Immature natural killer cell (primary cell): Measurements from ENCODE around the gene GPR158. TPM values are rescaled to one million over a fixed set of nuclear protein-coding genes. Genes with fewer than 3 reads are reported as not detected.

Experiments
- DNase-seq, 3 donors: peaks; one replicate each; pipeline ENCODE4 v3.0.0; 2022; ENCODE audit warnings: mixed read lengths in 1 of 3
- H3K27ac Mint-ChIP-seq, 6 donors: one replicate each; pipeline ENCODE4 v1.8.0; 2020; ENCODE audit warnings: mixed read lengths in 6 of 6, mild to moderate bottlenecking in 5 of 6, inconsistent platforms in 4 of 6, moderate library complexity in 3 of 6
- H3K27me3 Mint-ChIP-seq, 3 donors: one replicate each; pipeline ENCODE4 v1.8.0; 2020 to 2021; ENCODE audit warnings: low read depth in 3 of 3, mild to moderate bottlenecking in 3 of 3, mixed read lengths in 3 of 3, moderate library complexity in 3 of 3, inconsistent platforms in 1 of 3
- H3K36me3 Mint-ChIP-seq, 3 donors: one replicate each; pipeline ENCODE4 v1.8.0; 2020; ENCODE audit warnings: mixed read lengths in 3 of 3, inconsistent platforms in 2 of 3, mild to moderate bottlenecking in 2 of 3
- H3K4me1 Mint-ChIP-seq, 2 donors: one replicate each; pipeline ENCODE4 v1.8.0; 2020; ENCODE audit warnings: inconsistent platforms in 2 of 2, mild to moderate bottlenecking in 2 of 2, mixed read lengths in 2 of 2, moderate library complexity in 1 of 2
- H3K4me3 Mint-ChIP-seq, 5 donors: one replicate each; pipeline ENCODE4 v1.8.0; 2020; ENCODE audit warnings: mild to moderate bottlenecking in 5 of 5, mixed read lengths in 5 of 5, inconsistent platforms in 3 of 5, moderate library complexity in 3 of 5
- H3K9me3 Mint-ChIP-seq, 6 donors: one replicate each; pipeline ENCODE4 v1.8.0; 2020; ENCODE audit warnings: mild to moderate bottlenecking in 6 of 6, mixed read lengths in 6 of 6, inconsistent platforms in 4 of 6, moderate library complexity in 3 of 6
- polyA plus RNA-seq, 3 donors: library from polyadenylated mRNA; unstranded; fragments of 300-500 nt; fragmentation: Illumina TruSeq; gene quantifications; one replicate each; pipeline ENCODE4 v1.2.3, GENCODE V29; 2021

GPR158 gene
- polyA plus RNA-seq, 3 donors from 2014 or later, result not detected

GRCh38 chr10:25177093-25177753 is 2.4 kb downstream of the GPR158 start:
- peaks cover 5 to 22% (median 10%) of the 10 kb centered on the region in 6 donors for H3K9me3 Mint-ChIP-seq
- no peak for DNase-seq
- H3K4me1 Mint-ChIP-seq, result peaks cover 0 to 7% of the 10 kb centered on the region in 2 donors
- peaks cover 0 to 10% (median 0%) of the 10 kb centered on the region in 3 donors for H3K36me3 Mint-ChIP-seq
- peaks cover 8 to 20% (median 12%) of the 10 kb centered on the region in 3 donors for H3K27me3 Mint-ChIP-seq
- H3K27ac Mint-ChIP-seq, result no peak overlapping the region
- peak overlapping the region in 1 of 5 donors; percentile 50 for H3K4me3 Mint-ChIP-seq

GRCh38 chr10:25177754-25178135 is 2.9 kb downstream of the GPR158 start:
- H3K4me1 Mint-ChIP-seq, result peaks cover 0 to 7% of the 10 kb centered on the region in 2 donors
- H3K9me3 Mint-ChIP-seq, result peaks cover 5 to 22% (median 10%) of the 10 kb centered on the region in 6 donors
- no peak overlapping the region for H3K4me3 Mint-ChIP-seq
- DNase-seq, result no peak
- no peak overlapping the region for H3K27ac Mint-ChIP-seq
- peaks cover 0 to 10% (median 0%) of the 10 kb centered on the region in 3 donors for H3K36me3 Mint-ChIP-seq
- peaks cover 8 to 20% (median 12%) of the 10 kb centered on the region in 3 donors for H3K27me3 Mint-ChIP-seq

- Mint-ChIP-seq H3K4me3 (no peak overlapping the region), H3K9me3 (peaks cover 5 to 22% (median 10%) of the 10 kb centered on the region in 6 donors), H3K36me3 (peaks cover 0 to 10% (median 0%) of the 10 kb centered on the region in 3 donors), H3K27ac (no peak overlapping the region), H3K27me3 (peaks cover 8 to 20% (median 12%) of the 10 kb centered on the region in 3 donors), H3K4me1 (peaks cover 0 to 7% of the 10 kb centered on the region in 2 donors)
- no peak for DNase-seq
Measured at GRCh38 chr10:25178411-25178810, 3.6 kb downstream of the GPR158 start.

- Mint-ChIP-seq H3K27me3 (peaks cover 6 to 14% (median 7%) of the 10 kb centered on the region in 3 donors), H3K36me3 (peaks cover 0 to 5% (median 0%) of the 10 kb centered on the region in 3 donors), H3K4me3 (no peak overlapping the region), H3K9me3 (peaks cover 0 to 14% (median 5%) of the 10 kb centered on the region in 6 donors), H3K4me1 (peaks cover 0 to 3% of the 10 kb centered on the region in 2 donors), H3K27ac (no peak overlapping the region)
- no peak for DNase-seq
Measured at GRCh38 chr10:25180801-25181200, 6.0 kb downstream of the GPR158 start.

GRCh38 chr10:25182636-25183035 is 7.8 kb downstream of the GPR158 start:
- Mint-ChIP-seq H3K27ac (no peak overlapping the region), H3K4me3 (no peak overlapping the region), H3K27me3 (peaks cover 0 to 8% (median 6%) of the 10 kb centered on the region in 3 donors), H3K9me3 (peaks cover 0 to 11% (median 2%) of the 10 kb centered on the region in 6 donors), H3K4me1 (no peaks in the 10 kb centered on the region), H3K36me3 (no peaks in the 10 kb centered on the region)
- DNase-seq, result no peak

GRCh38 chr10:25191162-25191895 is 16.5 kb downstream of the GPR158 start:
- H3K9me3 Mint-ChIP-seq, result peaks cover 0 to 4% (median 1%) of the 10 kb centered on the region in 6 donors
- H3K4me3 Mint-ChIP-seq, result no peak overlapping the region
- DNase-seq, result no peak
- no peak overlapping the region for H3K27ac Mint-ChIP-seq
- peaks cover 0 to 3% (median 1%) of the 10 kb centered on the region in 3 donors for H3K27me3 Mint-ChIP-seq
- no peaks in the 10 kb centered on the region for H3K36me3 Mint-ChIP-seq
- no peaks in the 10 kb centered on the region for H3K4me1 Mint-ChIP-seq

- H3K4me3 Mint-ChIP-seq, result no peak overlapping the region
- no peaks in the 10 kb centered on the region for H3K36me3 Mint-ChIP-seq
- no peak overlapping the region for H3K27ac Mint-ChIP-seq
- H3K27me3 Mint-ChIP-seq, result peaks cover 0 to 1% (median 0%) of the 10 kb centered on the region in 3 donors
- DNase-seq, result no peak
- H3K9me3 Mint-ChIP-seq, result peaks cover 0 to 2% (median 0%) of the 10 kb centered on the region in 6 donors
- H3K4me1 Mint-ChIP-seq, result no peaks in the 10 kb centered on the region
Measured at GRCh38 chr10:25198151-25198550, 23.4 kb downstream of the GPR158 start.

- H3K4me1 Mint-ChIP-seq, result no peaks in the 10 kb centered on the region
- no peak for DNase-seq
- peaks cover 1 to 4% (median 2%) of the 10 kb centered on the region in 3 donors for H3K27me3 Mint-ChIP-seq
- H3K9me3 Mint-ChIP-seq, result peaks cover 0 to 4% (median 2%) of the 10 kb centered on the region in 6 donors
- no peak overlapping the region for H3K27ac Mint-ChIP-seq
- no peak overlapping the region for H3K4me3 Mint-ChIP-seq
- H3K36me3 Mint-ChIP-seq, result no peaks in the 10 kb centered on the region
Measured at GRCh38 chr10:25206693-25207414, 32.1 kb downstream of the GPR158 start.

- Mint-ChIP-seq H3K9me3 (peaks cover 0 to 6% (median 0%) of the 10 kb centered on the region in 6 donors), H3K27ac (no peak overlapping the region), H3K4me3 (no peak overlapping the region), H3K4me1 (no peaks in the 10 kb centered on the region), H3K27me3 (peaks cover 0 to 4% (median 2%) of the 10 kb centered on the region in 3 donors), H3K36me3 (no peaks in the 10 kb centered on the region)
- no peak for DNase-seq
Measured at GRCh38 chr10:25209618-25210017, 34.8 kb downstream of the GPR158 start.

GRCh38 chr10:25210265-25210664 is 35.5 kb downstream of the GPR158 start:
- no peaks in the 10 kb centered on the region for H3K4me1 Mint-ChIP-seq
- H3K36me3 Mint-ChIP-seq, result no peaks in the 10 kb centered on the region

GRCh38 chr10:25220156-25220555 is 45.4 kb downstream of the GPR158 start:
- no peak for DNase-seq
- no peaks in the 10 kb centered on the region for H3K4me1 Mint-ChIP-seq
- no peak overlapping the region for H3K27ac Mint-ChIP-seq
- peaks cover 0 to 4% (median under 1%) of the 10 kb centered on the region in 6 donors for H3K9me3 Mint-ChIP-seq
- no peaks in the 10 kb centered on the region for H3K36me3 Mint-ChIP-seq
- H3K4me3 Mint-ChIP-seq, result no peak overlapping the region
- H3K27me3 Mint-ChIP-seq, result peaks cover 0 to 2% (median 0%) of the 10 kb centered on the region in 3 donors

More at GRCh38 chr10:25210265-25210664, 35.5 kb downstream of the GPR158 start:
- peaks cover 0 to 6% (median 0%) of the 10 kb centered on the region in 6 donors for H3K9me3 Mint-ChIP-seq
- H3K4me3 Mint-ChIP-seq, result no peak overlapping the region
- no peak for DNase-seq
- peaks cover 0 to 4% (median 2%) of the 10 kb centered on the region in 3 donors for H3K27me3 Mint-ChIP-seq
- H3K27ac Mint-ChIP-seq, result no peak overlapping the region

GRCh38 chr10:25222085-25222660 is 47.4 kb downstream of the GPR158 start:
- Mint-ChIP-seq H3K36me3 (no peaks in the 10 kb centered on the region), H3K27ac (no peak overlapping the region), H3K4me3 (no peak overlapping the region), H3K27me3 (no peaks in the 10 kb centered on the region), H3K9me3 (peaks cover 0 to 4% (median under 1%) of the 10 kb centered on the region in 6 donors), H3K4me1 (no peaks in the 10 kb centered on the region)
- no peak for DNase-seq
